HG03097 (cell line): ENCODE results near the gene SRGAP2.
"Not testable (repeated sequence)": the region's sequence is repeated elsewhere in the genome, so short reads cannot be mapped to it uniquely, and the experiment has no call there.

Experiments used
- ATAC-seq: cut with Tn5 transposase; IDR thresholded peaks from one replicate; pipeline ENCODE4 v1.9.1; 2021; ENCODE audit not compliant: unreplicated experiment, low FRiP score

SRGAP2 gene

GRCh38 chr1:206204871-206205270 lies 1.5 kb downstream of the SRGAP2 start:
- ATAC-seq = not testable (repeated sequence)

- not testable (repeated sequence) for ATAC-seq
Measured at GRCh38 chr1:206205569-206205968, 2.2 kb downstream of the SRGAP2 start.

- not testable (repeated sequence) for ATAC-seq
Measured at GRCh38 chr1:206210802-206211201, 7.5 kb downstream of the SRGAP2 start.

- ATAC-seq = not testable (repeated sequence)
Measured at GRCh38 chr1:206215600-206216392, 12.5 kb downstream of the SRGAP2 start.

GRCh38 chr1:206218285-206218684 lies 14.9 kb downstream of the SRGAP2 start:
- not testable (repeated sequence) for ATAC-seq

GRCh38 chr1:206218765-206219164 lies 15.4 kb downstream of the SRGAP2 start:
- ATAC-seq = not testable (repeated sequence)

GRCh38 chr1:206219514-206220331 lies 16.4 kb downstream of the SRGAP2 start:
- ATAC-seq = not testable (repeated sequence)

- ATAC-seq = not testable (repeated sequence)
Measured at GRCh38 chr1:206220332-206221000, 17.1 kb downstream of the SRGAP2 start.

GRCh38 chr1:206221585-206221984 lies 18.2 kb downstream of the SRGAP2 start:
- ATAC-seq = not testable (repeated sequence)

GRCh38 chr1:206224190-206224776 lies 20.9 kb downstream of the SRGAP2 start:
- not testable (repeated sequence) for ATAC-seq

- ATAC-seq = not testable (repeated sequence)
Measured at GRCh38 chr1:206225386-206225785, 22.0 kb downstream of the SRGAP2 start.

GRCh38 chr1:206226886-206227285 lies 23.5 kb downstream of the SRGAP2 start:
- ATAC-seq = not testable (repeated sequence)

GRCh38 chr1:206229286-206229685 lies 25.9 kb downstream of the SRGAP2 start:
- not testable (repeated sequence) for ATAC-seq

- not testable (repeated sequence) for ATAC-seq
Measured at GRCh38 chr1:206231989-206232388, 28.6 kb downstream of the SRGAP2 start.

GRCh38 chr1:206232970-206233645 lies 29.8 kb downstream of the SRGAP2 start:
- not testable (repeated sequence) for ATAC-seq

GRCh38 chr1:206234189-206234916 lies 31.0 kb downstream of the SRGAP2 start:
- not testable (repeated sequence) for ATAC-seq

- ATAC-seq = not testable (repeated sequence)
Measured at GRCh38 chr1:206235190-206235589, 31.8 kb downstream of the SRGAP2 start.

- peak; percentile 38 for ATAC-seq
Measured at GRCh38 chr1:206240288-206240687, 36.9 kb downstream of the SRGAP2 start.

- ATAC-seq = peak; percentile 93
Measured at GRCh38 chr1:206243335-206243734, 40.0 kb downstream of the SRGAP2 start.
